OCI-LY3 (cell line): Measurements from ENCODE around the gene POU2F2.

Source experiments
- H2AFZ ChIP-seq: fragments of 200-600, 300-600 bp; shearing (Covaris generic); 2 replicates; pipeline ENCODE4 v1.6.0; 2014; ENCODE audit warnings: antibody characterized with exemption, low read depth, low read length
- H3K27ac ChIP-seq: fragments of 200-600, 300-600 bp; sonication (generic); 2 replicates; pipeline ENCODE4 v1.5.1; 2014; ENCODE audit warnings: mild to moderate bottlenecking, low read length, moderate library complexity, mixed read lengths
- H3K27me3 ChIP-seq: fragments of 200-600, 300-600 bp; sonication (generic); 2 replicates; pipeline ENCODE4 v1.6.1; 2014; ENCODE audit warnings: low read depth, low read length, mixed read lengths
- H3K36me3 ChIP-seq: fragments of 200-600, 300-600 bp; sonication (generic); replicated peaks from 2 replicates; pipeline ENCODE3; 2014; ENCODE audit warnings: low read depth, low read length, mixed read lengths
- H3K4me1 ChIP-seq: fragments of 300-600, 200-600 bp; sonication (generic); 2 replicates; pipeline ENCODE4 v1.6.1; 2014; ENCODE audit warnings: low read length, mixed read lengths
- H3K4me2 ChIP-seq: fragments of 200-600, 300-600 bp; sonication (generic); 2 replicates; pipeline ENCODE4 v1.6.1; 2014; ENCODE audit warnings: low read length, mixed read lengths
- H3K4me3 ChIP-seq: fragments of 300-600, 200-600 bp; sonication (generic); 2 replicates; pipeline ENCODE4 v1.5.1; 2014; ENCODE audit warnings: antibody characterized with exemption, mild to moderate bottlenecking, low read length, moderate library complexity
- H3K79me2 ChIP-seq: fragments of 300-600, 200-600 bp; shearing (Covaris generic); 2 replicates; pipeline ENCODE4 v1.6.1; 2014; ENCODE audit warnings: mild to moderate bottlenecking, low read length, mixed read lengths
- H3K9ac ChIP-seq: fragments of 300-600, 200-600 bp; shearing (Covaris generic); 2 replicates; pipeline ENCODE4 v1.6.0; 2014; ENCODE audit warnings: mild to moderate bottlenecking, low read length, moderate library complexity
- H3K9me3 ChIP-seq: fragments of 200-600, 300-600 bp; shearing (Covaris generic); 2 replicates; pipeline ENCODE4 v1.6.1; 2014; ENCODE audit warnings: low read length, mixed read lengths; ENCODE audit not compliant: insufficient read depth
- H4K20me1 ChIP-seq: fragments of 200-600, 300-600 bp; sonication (generic); 2 replicates; pipeline ENCODE4 v1.6.1; 2016; ENCODE audit warnings: low read length, mixed read lengths; ENCODE audit not compliant: insufficient read depth
- CTCF ChIP-seq: fragments of 200-600, 300-600 bp; sonication (generic); IDR thresholded peaks from 2 replicates; pipeline ENCODE4 v1.5.1; 2014; ENCODE audit warnings: antibody characterized with exemption, low read length, low read depth
- EZH2phosphoT487 ChIP-seq: fragments of 200-600 bp; shearing (Covaris generic); IDR thresholded peaks from 2 replicates; pipeline ENCODE4 v1.6.1; 2018; ENCODE audit warnings: antibody characterized with exemption, mixed run types, low read depth

Gene POU2F2

GRCh38 chr19:42154471-42155323 is 22.5 kb upstream of the POU2F2 start:
- peak overlapping the region; percentile 82 for H2AFZ ChIP-seq
- peak overlapping the region; percentile 70 for H3K9ac ChIP-seq
- H3K4me3 ChIP-seq, result peak overlapping the region; percentile 74
- H3K36me3 ChIP-seq, result no peaks in the 10 kb centered on the region
- no peaks in the 10 kb centered on the region for H4K20me1 ChIP-seq
- peaks cover 31% of the 10 kb centered on the region for H3K4me1 ChIP-seq
- H3K27ac ChIP-seq, result peak overlapping the region; percentile 83
- H3K9me3 ChIP-seq, result no peaks in the 10 kb centered on the region
- H3K79me2 ChIP-seq, result no peaks in the 10 kb centered on the region
- peaks cover 8% of the 10 kb centered on the region; the same call in 1 of the 2 replicates for H3K27me3 ChIP-seq
- TF ChIP-seq EZH2phosphoT487, result no peak
- no peak for TF ChIP-seq CTCF
- peak overlapping the region; percentile 99 for H3K4me2 ChIP-seq

- Histone ChIP-seq H3K27ac (peak overlapping the region; percentile 83), H3K4me2 (peak overlapping the region; percentile 99), H3K36me3 (no peaks in the 10 kb centered on the region), H3K4me1 (peaks cover 39% of the 10 kb centered on the region), H3K79me2 (no peaks in the 10 kb centered on the region), H3K4me3 (peak overlapping the region; percentile 74), H3K9ac (peak overlapping the region; percentile 70), H4K20me1 (no peaks in the 10 kb centered on the region), H3K9me3 (no peaks in the 10 kb centered on the region), H2AFZ (peak overlapping the region; percentile 82), H3K27me3 (0 out of 2 replicates have a peak, but pooled peaks cover 2% of the 10 kb centered on the region)
- TF ChIP-seq CTCF (no peak), EZH2phosphoT487 (no peak)
Measured at GRCh38 chr19:42153672-42154433, 21.6 kb upstream of the POU2F2 start.

GRCh38 chr19:42152910-42153671 is 20.8 kb upstream of the POU2F2 start:
- no peak overlapping the region for H3K27ac ChIP-seq
- no peak overlapping the region for H3K9ac ChIP-seq
- no peaks in the 10 kb centered on the region for H3K36me3 ChIP-seq
- peak overlapping the region; percentile 22; the same call in 1 of the 2 replicates for H3K4me2 ChIP-seq
- H4K20me1 ChIP-seq, result no peaks in the 10 kb centered on the region
- H3K27me3 ChIP-seq, result no peaks in the 10 kb centered on the region
- H3K9me3 ChIP-seq, result no peaks in the 10 kb centered on the region
- H3K4me3 ChIP-seq, result no peak overlapping the region
- no peak for TF ChIP-seq CTCF
- TF ChIP-seq EZH2phosphoT487, result no peak
- H3K4me1 ChIP-seq, result peaks cover 39% of the 10 kb centered on the region
- no peaks in the 10 kb centered on the region for H3K79me2 ChIP-seq
- no peak overlapping the region for H2AFZ ChIP-seq
